Stimulated activated CD8-positive, alpha-beta memory T cell treated with anti-CD3 and anti-CD28 coated beads, Interleukin-4, amount 100 ng/mL, for 1 hour (primary cell): Measurements from ENCODE around the gene RRAGC.
"Not testable (repeated sequence)": the region's sequence is repeated elsewhere in the genome, so short reads cannot be mapped to it uniquely, and the experiment has no call there.

Source experiments
- DNase-seq, 2 donors: peaks; one replicate each; pipeline ENCODE4 v3.0.0-alpha.2; 2020; ENCODE audit warnings: low read depth in 2 of 2, low spot score in 1 of 2

The RRAGC gene

GRCh38 chr1:38817267-38818174 is 42.1 kb downstream of the RRAGC start:
- no peak for DNase-seq

- no peak for DNase-seq
Measured at GRCh38 chr1:38815903-38816627, 43.5 kb downstream of the RRAGC start.

GRCh38 chr1:38814984-38815464 is 44.5 kb downstream of the RRAGC start:
- DNase-seq, result no peak

GRCh38 chr1:38814444-38814983 is 45.1 kb downstream of the RRAGC start:
- DNase-seq, result no peak

- no peak for DNase-seq
Measured at GRCh38 chr1:38812981-38813380, 46.6 kb downstream of the RRAGC start.

GRCh38 chr1:38811466-38811865 is 48.1 kb downstream of the RRAGC start:
- DNase-seq, result not testable (repeated sequence)

- DNase-seq, result no peak
Measured at GRCh38 chr1:38806090-38806489, 53.5 kb downstream of the RRAGC start.

GRCh38 chr1:38805036-38805435 is 54.5 kb downstream of the RRAGC start:
- DNase-seq, result no peak

GRCh38 chr1:38804062-38804886 is 55.3 kb downstream of the RRAGC start:
- DNase-seq, result no peak

GRCh38 chr1:38803647-38804046 is 55.9 kb downstream of the RRAGC start:
- no peak for DNase-seq

GRCh38 chr1:38800720-38801671 is 58.6 kb downstream of the RRAGC start:
- DNase-seq, result no peak

GRCh38 chr1:38793299-38793698 is 66.3 kb downstream of the RRAGC start:
- no peak for DNase-seq

- DNase-seq, result no peak
Measured at GRCh38 chr1:38791892-38792291, 67.7 kb downstream of the RRAGC start.

- no peak for DNase-seq
Measured at GRCh38 chr1:38791164-38791515, 68.4 kb downstream of the RRAGC start.

- no peak for DNase-seq
Measured at GRCh38 chr1:38790422-38791163, 69.0 kb downstream of the RRAGC start.

- no peak for DNase-seq
Measured at GRCh38 chr1:38789498-38790169, 69.9 kb downstream of the RRAGC start.

- no peak for DNase-seq
Measured at GRCh38 chr1:38788341-38789336, 70.9 kb downstream of the RRAGC start.
